Endothelial cell of umbilical vein (primary cell): ENCODE measurements around the gene ZBTB21. TPM values are rescaled to one million over a fixed set of nuclear protein-coding genes. Genes with fewer than 3 reads are reported as not detected.

Experiments
- BruUV-seq: library from RNA; stranded (reverse); fragments of 400-500 nt; replicated peaks from 2 replicates; lab custom pipeline; 2021; lab: Mats Ljungman, UMichigan
- CTCF ChIA-PET: fragments of 300-600, 350-600 bp; sonication (Branson Sonifier 250); formaldehyde crosslinking; loops from one replicate; lab custom pipeline; 2021; ENCODE audit warnings: antibody characterized with exemption, inconsistent platforms; lab: Charles Lee
- POLR2A ChIA-PET: fragments of 300-600, 350-600 bp; sonication (Branson Sonifier 250); formaldehyde crosslinking; loops from one replicate; lab custom pipeline; 2021; ENCODE audit warnings: antibody characterized with exemption, inconsistent platforms; lab: Charles Lee
- DNase-seq: peaks from one replicate; pipeline ENCODE4 v3.0.0-alpha.2; 2011; ENCODE audit warnings: low read depth, low spot score
- FAIRE-seq: peaks from 2 replicates; lab custom pipeline; 2011; peaks lifted over from hg19 to GRCh38; lab: Jason Lieb, UNC
- H2AFZ ChIP-seq: 2 replicates; pipeline ENCODE4 v1.6.0; 2012; ENCODE audit warnings: low read depth, low read length, control low read depth, inconsistent platforms
- H3K27ac ChIP-seq: 2 replicates; pipeline ENCODE4 v1.5.1; 2011; ENCODE audit warnings: low read depth, mild to moderate bottlenecking, control low read depth, low read length, moderate library complexity; ENCODE audit not compliant: insufficient read depth
- H3K27me3 ChIP-seq, 2 experiments: 2 replicates each; pipeline versions ENCODE4 v1.6.0 to v1.6.1; 2011; ENCODE audit warnings: low read length in 2 of 2, mixed read lengths in 1 of 2; ENCODE audit not compliant: control insufficient read depth in 2 of 2, insufficient read depth in 2 of 2
- H3K36me3 ChIP-seq, 2 experiments: 2 replicates in 1 of 2; 3 replicates in 1 of 2; pipeline ENCODE4 v1.5.1; 2011; ENCODE audit warnings: low read length in 2 of 2, mild to moderate bottlenecking in 1 of 2, moderate library complexity in 1 of 2; ENCODE audit not compliant: control insufficient read depth in 2 of 2, insufficient read depth in 2 of 2; ENCODE audit errors: extremely low read depth in 1 of 2
- H3K4me1 ChIP-seq: 3 replicates; pipeline ENCODE4 v1.5.1; 2011; ENCODE audit warnings: mild to moderate bottlenecking, low read length; ENCODE audit not compliant: control insufficient read depth, insufficient read depth; ENCODE audit errors: extremely low read depth
- H3K4me2 ChIP-seq: 2 replicates; pipeline ENCODE4 v1.6.1; 2011; ENCODE audit warnings: low read length, control low read depth, mixed read lengths; ENCODE audit not compliant: insufficient read depth
- H3K4me3 ChIP-seq, 3 experiments: fragments of 200-600 bp in 1 of 3; sonication (generic), shearing (Covaris generic) in 1 of 3; replicated peaks in 1 of 3; 2 replicates each; pipeline ENCODE4 v1.5.1; 2011 to 2016; ENCODE audit warnings: control low read depth in 3 of 3, low read length in 3 of 3, mild to moderate bottlenecking in 2 of 3, inconsistent platforms in 1 of 3, low read depth in 1 of 3, moderate library complexity in 1 of 3; ENCODE audit not compliant: insufficient read depth in 1 of 3
- H3K79me2 ChIP-seq: 2 replicates; pipeline ENCODE4 v1.6.0; 2012; ENCODE audit warnings: low read length, inconsistent platforms; ENCODE audit not compliant: control insufficient read depth, insufficient read depth
- H3K9ac ChIP-seq: replicated peaks from 2 replicates; pipeline ENCODE3; 2011; ENCODE audit warnings: low read length, control low read depth; ENCODE audit not compliant: insufficient read depth; ENCODE audit errors: extremely low read depth
- H3K9me1 ChIP-seq: replicated peaks from 3 replicates; pipeline ENCODE4 v1.6.0; 2011; ENCODE audit warnings: mild to moderate bottlenecking, low read length; ENCODE audit not compliant: control insufficient read depth, insufficient read depth; ENCODE audit errors: extremely low read depth
- H3K9me3 ChIP-seq: replicated peaks from 2 replicates; pipeline ENCODE4 v1.5.1; 2012; ENCODE audit warnings: low read length, inconsistent platforms; ENCODE audit not compliant: control insufficient read depth, insufficient read depth
- H4K20me1 ChIP-seq: replicated peaks from 2 replicates; pipeline ENCODE3; 2011; ENCODE audit warnings: mild to moderate bottlenecking, low read length; ENCODE audit not compliant: control insufficient read depth, insufficient read depth; ENCODE audit errors: extremely low read depth
- EZH2 ChIP-seq: IDR thresholded peaks from 2 replicates; pipeline ENCODE4 v1.6.1; 2012; ENCODE audit warnings: borderline replicate concordance, low read depth, mild to moderate bottlenecking, moderate library complexity, low read length, inconsistent platforms; ENCODE audit not compliant: severe bottlenecking
- FOS ChIP-seq: IDR thresholded peaks from 2 replicates; pipeline ENCODE4 v1.6.1; 2011; ENCODE audit warnings: mild to moderate bottlenecking, low read length, moderate library complexity, borderline replicate concordance; ENCODE audit not compliant: insufficient read depth
- GATA2 ChIP-seq: IDR thresholded peaks from 2 replicates; pipeline ENCODE4 v1.7.0; 2011; ENCODE audit warnings: low read depth, mild to moderate bottlenecking, moderate library complexity, mixed read lengths, low read length; ENCODE audit not compliant: insufficient read length, insufficient read depth
- JUN ChIP-seq: IDR thresholded peaks from 2 replicates; pipeline ENCODE4 v1.6.1; 2011; ENCODE audit warnings: borderline replicate concordance, low read depth; ENCODE audit not compliant: insufficient read length, insufficient read depth
- MYC ChIP-seq: IDR thresholded peaks from one replicate; pipeline ENCODE4 v1.6.1; 2011; ENCODE audit warnings: mild to moderate bottlenecking, low read depth, low read length
- POLR2A ChIP-seq: IDR thresholded peaks from 2 replicates; pipeline ENCODE4 v1.6.1; 2012; ENCODE audit warnings: low read depth, mild to moderate bottlenecking, control low read depth, low read length
- POLR2AphosphoS5 ChIP-seq: IDR thresholded peaks from 2 replicates; pipeline ENCODE4 v1.6.1; 2012; ENCODE audit warnings: low read depth, mild to moderate bottlenecking, control low read depth, low read length, moderate library complexity; ENCODE audit not compliant: insufficient read depth
- dilution Hi-C: fragments of 300-500 bp; cut with MboI; formaldehyde crosslinking; loops from one replicate; pipeline ENCODE4 v1.15.0; 2019; ENCODE audit warnings: low sequenced_read_pairs; ENCODE audit not compliant: extremely low pct_ligation_motif_present
- intact Hi-C: fragments of 100-400 bp; cut with micrococcal nuclease; formaldehyde crosslinking; loops from one replicate; pipeline ENCODE4 v1.10.0; 2022
- polyA plus RNA-seq, 4 experiments: library from polyadenylated mRNA; depleted of rRNA in 3 of 4; stranded (reverse) in 3 of 4; unstranded in 1 of 4; fragments of >200 nt; gene quantifications; 2 replicates each; pipeline versions ENCODE4 v1.2.1 to v1.2.3, GENCODE V29; 2011 to 2012; ENCODE audit warnings: missing spikeins in 1 of 4
- total RNA-seq: library from RNA; stranded (reverse); gene quantifications from 2 replicates; pipeline ENCODE4 v1.2.3, GENCODE V29; 2021
- TF ChIP-seq, protein P1 (sequence below): IDR thresholded peaks from 2 replicates; pipeline ENCODE4 v1.6.1; 2011; ENCODE audit not compliant: insufficient read depth, insufficient read length
- TF ChIP-seq, protein P2 (sequence below), 2 donors: IDR thresholded peaks; 1 replicate in 1 of 2; 2 replicates in 1 of 2; pipeline ENCODE4 v1.5.1; 2011; ENCODE audit warnings: low read length in 2 of 2, mild to moderate bottlenecking in 2 of 2, moderate library complexity in 2 of 2, control low read depth in 1 of 2, inconsistent platforms in 1 of 2, low read depth in 1 of 2; ENCODE audit not compliant: insufficient read depth in 1 of 2; ENCODE audit errors: extremely low read depth in 1 of 2

ZBTB21 gene
- total and polyA plus RNA-seq, 2 donors (not counting 3 experiments of a cell fraction or from before 2014, with no cell fraction given), result 2.8 to 12.4 TPM

DNA sequence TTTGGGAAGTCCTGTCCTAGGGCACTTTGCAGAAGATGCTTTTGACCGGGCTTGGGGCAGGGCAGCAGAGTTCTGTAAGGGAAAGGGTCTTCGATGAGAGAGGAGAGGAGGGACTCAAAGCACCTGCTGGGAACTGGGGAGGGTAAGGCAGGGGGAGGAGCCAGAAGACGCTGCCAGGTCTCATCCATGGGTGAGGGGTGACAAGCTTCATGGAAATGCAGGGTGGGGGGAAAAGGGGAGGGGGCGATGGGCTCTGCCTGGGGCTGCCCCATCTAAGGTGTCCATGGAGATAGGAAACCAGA, 35.5 kb downstream of the ZBTB21 start:
- no TSS peak for BruUV-seq
- intact Hi-C loops (no loop called here), dilution Hi-C loops (no loop called here)
- ChIA-PET POLR2A (no interaction called here), CTCF (interaction anchor here (1.4 kb wide), 1 partner anchor 133 kb away, joined by 4 read pairs; no protein-coding TSS in a partner anchor)
- Histone ChIP-seq H3K36me3 (no peaks in the 10 kb centered on the region), H4K20me1 (no peaks in the 10 kb centered on the region), H3K4me1 (peaks cover 7% of the 10 kb centered on the region), H3K27ac (no peak overlapping the region), H3K4me3 (no peak overlapping the region), H3K9me3 (no peaks in the 10 kb centered on the region), H3K9me1 (no peaks in the 10 kb centered on the region), H3K4me2 (no peak overlapping the region), H3K79me2 (no peaks in the 10 kb centered on the region), H2AFZ (no peak overlapping the region), H3K27me3 (no peaks in the 10 kb centered on the region), H3K9ac (no peak overlapping the region)
- TF ChIP-seq MYC (no peak), EZH2 (no peak), GATA2 (no peak), JUN (no peak), POLR2A (no peak), POLR2AphosphoS5 (no peak), FOS (no peak)
- TF ChIP-seq, protein P1, sequence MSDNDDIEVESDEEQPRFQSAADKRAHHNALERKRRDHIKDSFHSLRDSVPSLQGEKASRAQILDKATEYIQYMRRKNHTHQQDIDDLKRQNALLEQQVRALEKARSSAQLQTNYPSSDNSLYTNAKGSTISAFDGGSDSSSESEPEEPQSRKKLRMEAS, result no peak
- TF ChIP-seq, protein P2, sequence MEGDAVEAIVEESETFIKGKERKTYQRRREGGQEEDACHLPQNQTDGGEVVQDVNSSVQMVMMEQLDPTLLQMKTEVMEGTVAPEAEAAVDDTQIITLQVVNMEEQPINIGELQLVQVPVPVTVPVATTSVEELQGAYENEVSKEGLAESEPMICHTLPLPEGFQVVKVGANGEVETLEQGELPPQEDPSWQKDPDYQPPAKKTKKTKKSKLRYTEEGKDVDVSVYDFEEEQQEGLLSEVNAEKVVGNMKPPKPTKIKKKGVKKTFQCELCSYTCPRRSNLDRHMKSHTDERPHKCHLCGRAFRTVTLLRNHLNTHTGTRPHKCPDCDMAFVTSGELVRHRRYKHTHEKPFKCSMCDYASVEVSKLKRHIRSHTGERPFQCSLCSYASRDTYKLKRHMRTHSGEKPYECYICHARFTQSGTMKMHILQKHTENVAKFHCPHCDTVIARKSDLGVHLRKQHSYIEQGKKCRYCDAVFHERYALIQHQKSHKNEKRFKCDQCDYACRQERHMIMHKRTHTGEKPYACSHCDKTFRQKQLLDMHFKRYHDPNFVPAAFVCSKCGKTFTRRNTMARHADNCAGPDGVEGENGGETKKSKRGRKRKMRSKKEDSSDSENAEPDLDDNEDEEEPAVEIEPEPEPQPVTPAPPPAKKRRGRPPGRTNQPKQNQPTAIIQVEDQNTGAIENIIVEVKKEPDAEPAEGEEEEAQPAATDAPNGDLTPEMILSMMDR (IDR thresholded peaks at IDR 0.05; ENCODE audit: extremely low read depth in 1 of 2, insufficient read depth in 1 of 2, low read depth in 1 of 2, low read length in 2 of 2), result no peak
- no peak for DNase-seq
- no peak for FAIRE-seq
